Pericardium fibroblast (primary cell): ENCODE measurements around the gene TBC1D32. TPM values are rescaled to one million over a fixed set of nuclear protein-coding genes. Genes with fewer than 3 reads are reported as not detected.

Experiments used
- total RNA-seq: library from RNA; depleted of rRNA; stranded (reverse); fragments of >200 nt; gene quantifications from 2 replicates; pipeline ENCODE4 v1.2.3, GENCODE V29; 2015

The TBC1D32 gene, protein sequence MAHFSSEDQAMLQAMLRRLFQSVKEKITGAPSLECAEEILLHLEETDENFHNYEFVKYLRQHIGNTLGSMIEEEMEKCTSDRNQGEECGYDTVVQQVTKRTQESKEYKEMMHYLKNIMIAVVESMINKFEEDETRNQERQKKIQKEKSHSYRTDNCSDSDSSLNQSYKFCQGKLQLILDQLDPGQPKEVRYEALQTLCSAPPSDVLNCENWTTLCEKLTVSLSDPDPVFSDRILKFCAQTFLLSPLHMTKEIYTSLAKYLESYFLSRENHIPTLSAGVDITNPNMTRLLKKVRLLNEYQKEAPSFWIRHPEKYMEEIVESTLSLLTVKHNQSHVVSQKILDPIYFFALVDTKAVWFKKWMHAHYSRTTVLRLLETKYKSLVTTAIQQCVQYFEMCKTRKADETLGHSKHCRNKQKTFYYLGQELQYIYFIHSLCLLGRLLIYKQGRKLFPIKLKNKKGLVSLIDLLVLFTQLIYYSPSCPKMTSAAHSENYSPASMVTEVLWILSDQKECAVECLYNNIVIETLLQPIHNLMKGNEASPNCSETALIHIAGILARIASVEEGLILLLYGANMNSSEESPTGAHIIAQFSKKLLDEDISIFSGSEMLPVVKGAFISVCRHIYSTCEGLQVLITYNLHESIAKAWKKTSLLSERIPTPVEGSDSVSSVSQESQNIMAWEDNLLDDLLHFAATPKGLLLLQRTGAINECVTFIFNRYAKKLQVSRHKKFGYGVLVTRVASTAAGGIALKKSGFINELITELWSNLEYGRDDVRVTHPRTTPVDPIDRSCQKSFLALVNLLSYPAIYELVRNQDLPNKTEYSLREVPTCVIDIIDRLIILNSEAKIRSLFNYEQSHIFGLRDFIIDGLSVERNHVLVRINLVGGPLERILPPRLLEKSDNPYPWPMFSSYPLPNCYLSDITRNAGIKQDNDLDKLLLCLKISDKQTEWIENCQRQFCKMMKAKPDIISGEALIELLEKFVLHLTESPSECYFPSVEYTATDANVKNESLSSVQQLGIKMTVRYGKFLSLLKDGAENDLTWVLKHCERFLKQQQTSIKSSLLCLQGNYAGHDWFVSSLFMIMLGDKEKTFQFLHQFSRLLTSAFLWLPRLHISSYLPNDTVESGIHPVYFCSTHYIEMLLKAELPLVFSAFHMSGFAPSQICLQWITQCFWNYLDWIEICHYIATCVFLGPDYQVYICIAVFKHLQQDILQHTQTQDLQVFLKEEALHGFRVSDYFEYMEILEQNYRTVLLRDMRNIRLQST
- 3.3 and 6.7 TPM in 2 replicates for total RNA-seq

DNA sequence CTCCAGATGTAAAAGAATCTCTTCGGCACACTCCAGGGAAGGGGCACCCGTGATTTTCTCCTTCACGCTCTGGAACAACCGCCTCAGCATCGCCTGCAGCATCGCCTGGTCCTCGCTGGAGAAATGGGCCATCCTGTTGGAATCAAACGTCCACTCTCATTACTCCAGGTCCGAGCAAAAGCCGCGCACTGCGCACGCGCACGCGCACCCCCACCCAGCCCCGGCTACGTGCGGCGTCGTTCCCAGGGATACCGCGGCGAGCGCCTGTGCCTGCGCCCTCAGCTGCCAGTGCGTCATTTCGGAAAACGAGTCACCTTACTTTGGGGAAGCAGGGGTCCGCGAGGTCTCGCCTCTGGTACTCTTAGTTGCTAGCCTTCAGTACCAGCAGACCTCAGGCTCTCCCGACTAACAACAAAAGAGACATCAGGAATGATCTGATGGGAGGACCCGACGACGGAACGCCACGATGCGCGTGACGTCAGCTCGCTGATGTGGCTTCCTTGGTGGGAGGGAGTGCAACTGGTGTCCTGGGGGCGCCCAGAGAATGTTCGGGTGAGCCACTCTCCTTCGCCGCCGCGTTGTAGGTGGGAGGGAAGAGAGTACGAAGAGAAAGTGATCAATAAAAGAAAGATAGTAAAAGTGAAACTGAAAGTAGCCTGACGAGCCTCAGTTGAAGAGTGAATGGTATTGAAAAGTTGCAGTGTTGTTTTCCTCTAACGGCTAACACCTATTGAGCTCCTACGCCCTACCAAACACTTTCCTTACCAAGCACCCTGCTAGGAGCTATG lies at the start of gene TBC1D32:
Gene TBC1D32 (minus strand): TSS at position 182 of the 788 bp plus-strand sequence. CDS start 50 bp downstream, at position 132.

Other genes starting within 250 kb of the TBC1D32 start
- gene GJA1, start 101.2 kb upstream of the TBC1D32 start, total RNA-seq, result 110 and 134 TPM in 2 replicates